Measurements from ENCODE around the gene TMEM207.

TMEM207 gene

DNA sequence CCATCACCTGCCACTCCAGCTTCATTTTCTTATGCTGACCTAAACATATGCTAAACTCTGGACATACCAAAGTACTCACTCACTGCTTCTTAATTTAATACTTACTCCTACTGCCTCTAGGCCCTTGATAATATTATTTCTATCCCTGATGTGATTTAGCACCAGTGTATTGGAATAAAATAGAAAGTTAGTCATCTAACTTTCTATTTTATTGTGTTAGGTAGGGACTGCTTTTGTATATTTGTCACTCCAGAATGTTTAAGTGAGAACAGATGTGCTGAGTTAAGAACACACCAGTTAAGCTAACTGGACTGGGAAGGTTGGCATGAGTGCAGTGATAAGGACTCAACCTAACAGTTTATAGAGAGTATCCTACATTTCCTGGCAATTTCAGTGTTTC is 68.3 kb downstream of the TMEM207 start:
- H3K4me3 ChIP-seq (ENCODE audit: low read depth, low read length): no peak overlapping the region
- no peak for DNase-seq (ENCODE audit: low read depth)
- TF ChIP-seq, protein P1, sequence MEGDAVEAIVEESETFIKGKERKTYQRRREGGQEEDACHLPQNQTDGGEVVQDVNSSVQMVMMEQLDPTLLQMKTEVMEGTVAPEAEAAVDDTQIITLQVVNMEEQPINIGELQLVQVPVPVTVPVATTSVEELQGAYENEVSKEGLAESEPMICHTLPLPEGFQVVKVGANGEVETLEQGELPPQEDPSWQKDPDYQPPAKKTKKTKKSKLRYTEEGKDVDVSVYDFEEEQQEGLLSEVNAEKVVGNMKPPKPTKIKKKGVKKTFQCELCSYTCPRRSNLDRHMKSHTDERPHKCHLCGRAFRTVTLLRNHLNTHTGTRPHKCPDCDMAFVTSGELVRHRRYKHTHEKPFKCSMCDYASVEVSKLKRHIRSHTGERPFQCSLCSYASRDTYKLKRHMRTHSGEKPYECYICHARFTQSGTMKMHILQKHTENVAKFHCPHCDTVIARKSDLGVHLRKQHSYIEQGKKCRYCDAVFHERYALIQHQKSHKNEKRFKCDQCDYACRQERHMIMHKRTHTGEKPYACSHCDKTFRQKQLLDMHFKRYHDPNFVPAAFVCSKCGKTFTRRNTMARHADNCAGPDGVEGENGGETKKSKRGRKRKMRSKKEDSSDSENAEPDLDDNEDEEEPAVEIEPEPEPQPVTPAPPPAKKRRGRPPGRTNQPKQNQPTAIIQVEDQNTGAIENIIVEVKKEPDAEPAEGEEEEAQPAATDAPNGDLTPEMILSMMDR (conservative IDR thresholded peaks at IDR 0.05; ENCODE audit: low read depth, low read length): no peak

DNA sequence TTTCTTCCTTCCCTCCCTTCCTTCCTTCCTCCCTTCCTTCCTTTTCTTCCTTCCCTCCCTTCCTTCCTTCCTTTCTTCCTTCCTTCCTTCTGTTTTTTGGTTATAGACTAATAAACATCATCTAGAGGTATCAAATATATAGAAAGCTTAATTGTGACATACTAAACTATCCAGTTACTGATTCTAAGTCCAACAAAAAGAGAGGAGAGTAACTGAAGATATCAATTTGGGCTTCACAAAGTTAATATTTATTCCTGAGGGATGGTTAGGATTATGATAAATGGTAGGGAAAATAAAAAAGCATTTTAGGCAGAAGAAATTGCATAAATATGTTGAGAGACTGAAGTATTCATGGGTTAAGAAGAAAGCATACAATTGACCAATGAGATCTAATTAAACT is 69.5 kb downstream of the TMEM207 start:
- H3K4me3 ChIP-seq (ENCODE audit: low read depth, low read length): no peak overlapping the region
- DNase-seq (ENCODE audit: low read depth): no peak
- TF ChIP-seq, protein P1 (conservative IDR thresholded peaks at IDR 0.05; ENCODE audit: low read depth, low read length): no peak
